ENCODE measurements around the gene TPO.
"Not testable (repeated sequence)": the region's sequence is repeated elsewhere in the genome, so short reads cannot be mapped to it uniquely, and the experiment has no call there.

Gene TPO

DNA sequence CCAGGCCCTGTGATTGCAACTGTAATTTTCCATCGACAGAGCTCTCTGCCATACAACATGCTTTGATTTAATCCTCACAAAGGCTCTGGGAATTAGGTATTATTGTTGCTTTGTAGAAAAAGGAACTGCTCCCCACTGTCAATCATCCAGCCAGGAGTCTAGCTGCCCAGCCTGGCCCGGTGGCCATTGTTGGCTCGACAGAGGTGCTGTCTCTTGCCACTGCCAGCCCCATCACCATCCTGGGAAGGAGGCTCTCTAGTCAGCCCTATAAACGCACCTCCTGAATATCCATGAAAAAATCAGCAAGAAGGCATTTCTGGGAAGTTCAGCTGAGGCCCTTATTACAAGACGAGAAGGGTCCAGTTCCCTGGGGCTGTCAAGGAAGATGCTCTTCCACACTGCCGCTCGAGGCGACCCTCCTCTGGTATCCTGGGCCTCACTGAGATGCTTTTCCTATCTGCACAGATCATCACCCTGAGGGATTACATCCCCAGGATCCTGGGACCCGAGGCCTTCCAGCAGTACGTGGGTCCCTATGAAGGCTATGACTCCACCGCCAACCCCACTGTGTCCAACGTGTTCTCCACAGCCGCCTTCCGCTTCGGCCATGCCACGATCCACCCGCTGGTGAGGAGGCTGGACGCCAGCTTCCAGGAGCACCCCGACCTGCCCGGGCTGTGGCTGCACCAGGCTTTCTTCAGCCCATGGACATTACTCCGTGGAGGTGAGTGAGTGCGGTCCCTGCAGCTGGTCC lies 71.0 kb downstream of the TPO start:
- DNase-seq (ENCODE audit: low spot score) = no peak

DNA sequence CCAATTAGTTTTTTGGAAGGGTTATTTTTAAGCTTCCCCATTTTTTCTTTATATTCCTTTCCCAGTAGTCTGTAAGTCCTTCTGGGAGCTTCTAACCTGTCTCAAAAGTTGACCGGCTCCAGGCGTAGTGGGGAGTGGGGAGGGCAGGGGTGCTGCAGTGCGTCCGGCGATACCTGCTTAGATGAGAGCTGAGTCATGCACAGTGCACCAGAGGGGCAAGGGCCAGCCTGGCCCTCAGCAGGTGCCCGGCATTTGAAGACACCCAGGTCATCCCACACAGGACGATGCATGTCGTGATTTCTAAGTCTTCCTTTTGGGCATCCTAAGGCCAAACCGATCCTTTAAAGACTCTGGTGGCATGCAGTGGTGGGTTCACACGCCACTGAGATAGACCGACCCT lies 73.4 kb downstream of the TPO start:
- DNase-seq (ENCODE audit: low spot score) = no peak

DNA sequence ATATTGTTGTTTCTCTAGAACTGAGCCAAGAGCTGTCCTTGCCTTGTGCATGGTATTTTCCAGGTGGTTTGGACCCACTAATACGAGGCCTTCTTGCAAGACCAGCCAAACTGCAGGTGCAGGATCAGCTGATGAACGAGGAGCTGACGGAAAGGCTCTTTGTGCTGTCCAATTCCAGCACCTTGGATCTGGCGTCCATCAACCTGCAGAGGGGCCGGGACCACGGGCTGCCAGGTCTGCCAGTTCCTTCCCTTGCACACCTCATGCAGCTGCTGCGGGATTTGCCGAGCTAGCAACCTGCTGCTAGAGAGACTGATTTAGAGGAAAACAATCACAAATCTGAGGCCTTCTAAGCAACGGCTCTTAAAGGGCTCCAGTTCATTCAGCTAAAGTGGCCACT lies 74.5 kb downstream of the TPO start:
- no peak for DNase-seq (ENCODE audit: low spot score)

DNA sequence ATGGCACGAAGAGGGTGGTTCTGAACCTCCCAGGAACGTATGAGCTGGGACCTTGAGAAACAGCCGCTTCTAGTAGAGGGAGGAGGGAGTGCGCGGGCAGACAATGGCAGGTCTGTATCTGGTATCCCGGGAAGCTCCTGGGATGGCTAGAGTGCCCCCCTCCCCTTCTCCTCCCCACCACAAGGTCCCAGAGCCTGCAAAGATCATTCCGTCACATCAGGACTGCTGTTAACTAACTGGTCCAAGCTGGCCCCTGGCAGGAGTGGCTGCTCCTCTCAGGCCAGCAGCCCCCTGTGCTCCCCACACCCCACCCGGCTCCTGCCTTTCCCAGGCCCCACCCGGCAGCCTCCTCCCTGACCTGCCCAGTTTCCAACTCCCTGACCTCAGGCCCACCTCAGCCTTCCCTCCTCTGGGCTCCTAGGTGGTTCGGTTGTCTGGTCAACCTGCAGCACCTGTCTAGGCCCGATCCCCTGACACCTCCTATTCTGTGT lies 75.0 kb downstream of the TPO start:
- no peak for DNase-seq (ENCODE audit: low spot score)

DNA sequence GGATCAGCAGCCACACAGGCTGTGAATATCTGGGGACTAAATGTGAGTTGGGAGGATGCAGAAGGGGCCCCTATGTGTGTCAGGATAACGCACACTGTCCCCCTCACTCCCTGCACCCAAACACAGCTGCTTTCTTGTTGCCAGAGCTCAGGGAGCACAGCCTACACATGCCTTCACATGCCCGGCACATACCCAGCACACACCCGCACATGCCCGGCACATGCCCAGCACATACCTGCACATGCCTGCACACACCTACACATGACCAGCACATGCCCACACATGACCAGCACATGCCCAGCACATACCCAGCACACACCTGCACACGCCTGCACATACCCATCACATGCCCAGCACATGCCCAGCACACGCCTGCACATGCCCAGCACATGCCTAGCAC lies 75.6 kb downstream of the TPO start:
- DNase-seq (ENCODE audit: low spot score) = no peak

DNA sequence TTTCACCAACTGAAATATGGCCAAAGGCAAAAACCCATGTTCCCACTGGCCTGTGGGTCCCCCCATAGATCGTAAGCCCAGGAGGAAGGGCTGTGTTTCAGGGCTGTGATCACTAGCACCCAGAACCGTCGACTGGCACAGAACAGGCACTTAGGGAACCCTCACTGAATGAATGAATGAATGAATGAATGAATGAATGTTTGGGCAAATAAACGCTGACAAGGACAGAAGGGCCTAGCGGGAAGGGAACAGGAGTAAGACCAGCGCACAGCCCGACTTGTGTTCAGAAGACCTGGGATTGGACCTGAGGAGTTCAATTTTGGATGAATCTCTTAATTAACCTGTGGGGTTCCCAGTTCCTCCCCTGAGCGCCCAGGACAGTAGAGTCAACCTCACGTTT lies 76.2 kb downstream of the TPO start:
- no peak for DNase-seq (ENCODE audit: low spot score)

DNA sequence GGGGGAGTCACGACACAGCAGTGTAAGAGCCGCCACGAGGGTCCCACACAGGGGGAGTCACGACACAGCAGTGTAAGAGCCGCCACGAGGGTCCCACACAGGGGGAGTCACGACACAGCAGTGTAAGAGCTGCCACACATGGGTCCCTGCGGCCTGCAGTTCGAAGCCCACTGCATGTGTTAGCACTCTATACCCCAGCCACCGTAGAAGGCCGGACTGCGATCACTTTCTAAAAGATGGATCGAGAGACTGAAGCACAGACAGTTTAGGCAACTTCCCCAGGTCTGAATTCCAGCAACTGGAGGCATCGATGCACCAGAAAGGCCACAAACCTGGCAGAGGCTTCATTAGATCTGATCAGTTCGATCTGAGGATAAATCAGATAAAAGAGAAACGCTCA lies 77.1 kb downstream of the TPO start:
- DNase-seq (ENCODE audit: low spot score) = not testable (repeated sequence)

DNA sequence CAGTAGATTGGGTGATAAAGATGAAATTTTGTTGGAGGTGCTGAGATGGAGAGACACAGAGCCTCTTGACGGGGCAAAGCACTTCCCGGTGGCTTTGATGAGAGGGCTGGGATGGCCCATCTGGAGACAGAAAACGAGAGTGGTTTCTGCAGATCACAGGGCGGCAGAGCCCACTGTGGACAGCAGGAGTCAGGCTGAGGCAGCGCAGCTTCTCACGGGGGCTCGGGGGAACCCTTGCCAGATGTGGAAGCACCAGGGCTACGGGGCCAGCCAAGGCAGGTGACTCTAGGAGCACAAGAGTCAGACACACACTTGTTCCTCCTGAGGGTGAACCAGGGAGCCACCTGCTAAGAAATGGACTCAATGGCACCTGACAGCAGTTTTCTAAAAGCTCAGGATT lies 78.5 kb downstream of the TPO start:
- DNase-seq (ENCODE audit: low spot score) = no peak

DNA sequence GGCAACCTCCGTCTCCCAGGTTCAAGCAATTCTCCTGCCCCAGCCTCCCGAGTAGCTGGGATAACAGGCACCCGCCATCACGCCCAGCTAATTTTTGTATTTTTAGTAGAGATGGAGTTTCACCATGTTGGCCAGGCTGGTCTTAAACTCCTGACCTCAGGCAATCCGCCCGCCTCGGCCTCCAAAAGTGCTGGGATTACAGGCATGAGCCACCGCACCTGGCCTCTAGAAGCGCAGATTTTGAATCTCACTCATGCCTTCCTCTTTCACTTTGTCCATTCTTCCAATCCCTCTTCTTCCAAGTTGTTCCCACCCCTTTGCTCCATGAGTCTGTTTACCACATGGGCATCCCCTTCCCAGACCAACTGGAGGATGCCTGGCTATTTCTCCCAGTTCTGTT lies 79.0 kb downstream of the TPO start:
- not testable (repeated sequence) for DNase-seq (ENCODE audit: low spot score)

DNA sequence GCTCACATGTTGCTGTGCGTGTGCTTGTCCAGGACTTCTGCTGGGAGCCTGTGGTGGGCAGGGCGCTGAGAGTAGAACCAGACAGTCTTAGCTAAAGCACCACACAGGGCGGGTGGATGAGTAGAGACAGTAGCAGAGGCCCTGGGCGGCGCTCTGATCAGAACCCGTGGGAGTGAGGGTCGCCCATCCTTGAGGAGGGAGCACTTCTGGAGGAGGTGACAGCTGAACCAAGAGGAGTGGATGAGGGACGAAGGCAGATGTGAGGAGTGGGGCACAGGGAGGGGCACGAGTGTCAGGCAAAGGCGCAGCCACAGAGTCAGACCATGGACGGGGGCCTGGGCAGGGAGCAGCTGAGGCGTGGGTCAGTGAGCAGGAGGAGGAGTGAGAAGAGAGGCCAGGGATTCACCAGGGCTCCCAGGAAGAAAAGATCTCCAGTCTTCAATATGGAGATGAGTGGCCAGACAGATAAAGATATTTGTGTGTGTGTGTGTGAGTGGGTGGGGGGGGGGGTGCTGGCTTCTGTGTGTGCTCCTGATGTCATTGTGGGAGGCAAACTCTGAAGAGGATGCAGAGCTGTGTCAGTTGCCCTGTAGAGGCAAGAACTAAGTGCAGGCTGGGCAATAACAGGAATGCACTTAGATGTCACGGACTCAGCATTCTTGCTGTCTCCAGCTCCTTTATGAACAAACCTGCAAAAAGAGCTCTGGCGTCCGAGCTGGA lies 79.6 kb downstream of the TPO start:
- no peak for DNase-seq (ENCODE audit: low spot score)

DNA sequence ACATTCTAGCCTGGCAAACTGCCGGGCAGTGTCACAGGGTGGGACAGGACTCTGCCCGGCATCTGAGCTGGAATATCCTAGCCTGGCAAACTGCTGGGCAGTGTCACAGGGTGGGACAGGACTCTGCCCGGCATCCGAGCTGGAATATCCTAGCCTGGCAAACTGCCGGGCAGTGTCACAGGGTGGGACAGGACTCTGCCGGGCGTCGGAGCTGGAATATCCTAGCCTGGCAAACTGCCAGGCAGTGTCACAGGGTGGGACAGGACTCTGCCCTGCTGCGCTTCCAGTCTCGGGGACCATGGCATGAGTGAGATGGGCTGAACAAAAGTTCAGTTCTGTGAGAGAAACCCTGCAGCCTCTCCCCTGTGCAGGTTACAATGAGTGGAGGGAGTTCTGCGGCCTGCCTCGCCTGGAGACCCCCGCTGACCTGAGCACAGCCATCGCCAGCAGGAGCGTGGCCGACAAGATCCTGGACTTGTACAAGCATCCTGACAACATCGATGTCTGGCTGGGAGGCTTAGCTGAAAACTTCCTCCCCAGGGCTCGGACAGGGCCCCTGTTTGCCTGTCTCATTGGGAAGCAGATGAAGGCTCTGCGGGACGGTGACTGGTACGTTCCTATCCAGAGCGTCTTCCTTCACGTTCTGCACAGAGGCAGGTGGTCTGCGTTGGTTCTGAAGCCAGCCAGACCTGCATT lies 80.3 kb downstream of the TPO start:
- no peak for DNase-seq (ENCODE audit: low spot score)

DNA sequence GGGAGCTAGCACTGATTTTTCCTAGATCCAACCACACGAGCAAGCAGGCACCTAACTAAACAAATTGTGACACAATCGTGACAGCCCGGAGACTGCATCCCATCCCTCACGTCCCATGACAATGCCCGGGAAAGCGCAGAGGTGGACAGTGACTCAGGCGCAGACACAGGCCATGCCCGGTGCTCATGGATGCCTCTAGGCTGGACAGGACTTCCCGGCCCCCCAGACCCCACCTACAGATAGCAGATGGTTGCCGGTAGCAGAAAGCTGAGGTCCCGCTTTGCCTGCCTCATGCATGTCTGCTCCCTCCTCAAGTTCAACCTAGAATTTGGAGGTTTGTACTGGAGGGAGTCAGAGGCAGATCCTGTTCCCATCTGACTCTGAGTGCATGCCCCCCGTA lies 81.0 kb downstream of the TPO start:
- no peak for DNase-seq (ENCODE audit: low spot score)

DNA sequence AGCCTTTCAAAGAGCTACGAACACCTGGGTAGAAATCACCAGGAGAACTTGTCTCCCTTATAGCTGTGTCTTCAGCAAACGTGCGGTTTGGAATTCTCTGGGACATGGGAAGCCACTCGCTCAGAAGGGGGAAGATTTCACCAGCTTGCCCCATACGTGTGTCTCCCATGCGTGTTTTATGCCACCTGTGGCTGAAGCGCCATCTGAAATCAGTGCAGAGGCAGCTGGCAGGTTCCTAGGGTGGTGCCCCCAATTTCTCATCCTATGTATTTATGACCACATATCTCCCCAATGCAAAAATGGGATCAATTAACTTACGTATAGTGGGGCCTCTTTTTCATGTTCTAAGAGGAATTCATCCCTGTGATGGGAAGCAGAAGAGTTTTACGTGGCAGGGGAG lies 81.6 kb downstream of the TPO start:
- DNase-seq (ENCODE audit: low spot score) = no peak

DNA sequence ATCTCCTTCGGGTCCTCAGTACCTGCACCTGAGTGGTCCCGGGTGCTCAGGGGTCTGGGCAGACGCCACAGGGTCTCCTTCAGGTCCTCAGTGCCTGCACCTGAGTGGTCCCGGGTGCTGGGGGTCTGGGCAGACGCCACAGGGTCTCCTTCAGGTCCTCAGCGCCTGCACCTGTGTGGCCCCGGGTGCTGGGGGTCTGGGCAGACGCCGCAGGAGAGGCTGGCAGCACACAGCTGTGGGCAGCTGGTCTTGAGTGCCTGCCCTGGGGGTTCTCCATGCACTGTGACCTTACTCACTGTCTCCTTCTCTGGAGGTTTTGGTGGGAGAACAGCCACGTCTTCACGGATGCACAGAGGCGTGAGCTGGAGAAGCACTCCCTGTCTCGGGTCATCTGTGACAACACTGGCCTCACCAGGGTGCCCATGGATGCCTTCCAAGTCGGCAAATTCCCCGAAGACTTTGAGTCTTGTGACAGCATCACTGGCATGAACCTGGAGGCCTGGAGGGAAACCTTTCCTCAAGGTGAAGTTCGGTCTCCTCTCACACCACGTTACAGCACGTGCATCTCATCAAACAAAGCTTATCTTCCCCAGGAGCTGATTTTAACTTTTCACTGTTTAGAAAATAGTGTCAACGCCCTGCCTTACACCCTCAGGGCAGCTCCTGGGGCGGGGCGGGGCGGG lies 82.6 kb downstream of the TPO start:
- DNase-seq (ENCODE audit: low spot score) = no peak

DNA sequence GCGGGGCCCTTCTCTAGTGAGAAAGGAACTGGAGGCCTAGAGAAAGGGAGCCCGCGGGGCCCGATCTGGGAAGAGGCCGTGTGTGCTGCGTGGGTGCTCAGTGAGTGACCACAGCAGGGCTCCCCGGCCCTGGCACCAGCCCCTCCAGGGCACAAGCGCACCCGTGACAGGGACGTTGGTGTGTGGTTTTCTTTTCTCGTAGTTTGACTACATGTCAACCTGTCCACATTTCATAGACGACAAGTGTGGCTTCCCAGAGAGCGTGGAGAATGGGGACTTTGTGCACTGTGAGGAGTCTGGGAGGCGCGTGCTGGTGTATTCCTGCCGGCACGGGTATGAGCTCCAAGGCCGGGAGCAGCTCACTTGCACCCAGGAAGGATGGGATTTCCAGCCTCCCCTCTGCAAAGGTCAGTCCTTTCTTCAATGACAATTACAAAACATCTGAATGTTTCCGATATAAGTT lies 83.1 kb downstream of the TPO start:
- DNase-seq (ENCODE audit: low spot score) = no peak

DNA sequence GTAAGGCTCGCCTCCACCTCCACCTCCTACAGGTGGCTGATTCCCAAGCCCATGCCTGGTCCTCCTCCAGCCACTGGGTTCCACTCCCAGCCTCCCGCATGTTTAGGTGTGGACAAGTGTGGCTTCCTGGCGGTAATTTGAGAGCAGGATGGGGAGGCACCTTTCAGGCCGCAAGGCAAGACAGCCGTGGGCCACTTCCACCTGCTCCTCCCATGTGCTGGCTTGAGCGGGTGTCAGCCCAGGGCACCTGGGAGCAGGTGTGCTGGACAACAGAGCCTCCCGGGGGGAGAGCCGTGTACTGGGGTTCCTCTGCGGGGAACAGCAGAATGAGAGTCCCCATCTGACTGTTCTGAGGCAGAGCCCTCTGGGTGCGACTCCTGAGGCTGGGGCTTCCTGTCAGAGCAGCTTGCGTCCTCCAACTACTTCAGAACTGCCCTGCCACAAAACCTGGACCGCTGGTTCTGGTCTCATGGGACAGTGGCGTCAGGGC lies 83.9 kb downstream of the TPO start:
- DNase-seq (ENCODE audit: low spot score) = no peak

DNA sequence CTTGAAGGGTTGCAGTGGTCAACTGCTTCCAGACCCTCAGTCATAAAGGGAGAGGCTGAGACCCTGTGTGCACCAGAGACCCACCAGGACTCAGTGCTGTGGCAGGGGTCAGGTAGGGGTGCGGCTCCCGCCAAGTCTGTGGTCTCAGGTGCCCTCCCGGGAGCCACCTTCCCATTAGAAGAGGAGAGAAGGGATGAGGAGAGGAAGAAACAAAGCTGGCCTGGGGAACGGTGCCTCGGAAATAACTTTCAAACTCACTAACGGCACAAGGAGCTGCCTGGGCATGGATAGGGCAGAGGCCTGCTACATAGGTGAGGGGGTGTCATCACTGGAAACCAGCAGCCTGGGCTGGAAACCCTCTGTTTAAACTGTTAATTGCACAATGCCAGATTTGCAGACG lies 84.9 kb downstream of the TPO start:
- DNase-seq (ENCODE audit: low spot score) = no peak

DNA sequence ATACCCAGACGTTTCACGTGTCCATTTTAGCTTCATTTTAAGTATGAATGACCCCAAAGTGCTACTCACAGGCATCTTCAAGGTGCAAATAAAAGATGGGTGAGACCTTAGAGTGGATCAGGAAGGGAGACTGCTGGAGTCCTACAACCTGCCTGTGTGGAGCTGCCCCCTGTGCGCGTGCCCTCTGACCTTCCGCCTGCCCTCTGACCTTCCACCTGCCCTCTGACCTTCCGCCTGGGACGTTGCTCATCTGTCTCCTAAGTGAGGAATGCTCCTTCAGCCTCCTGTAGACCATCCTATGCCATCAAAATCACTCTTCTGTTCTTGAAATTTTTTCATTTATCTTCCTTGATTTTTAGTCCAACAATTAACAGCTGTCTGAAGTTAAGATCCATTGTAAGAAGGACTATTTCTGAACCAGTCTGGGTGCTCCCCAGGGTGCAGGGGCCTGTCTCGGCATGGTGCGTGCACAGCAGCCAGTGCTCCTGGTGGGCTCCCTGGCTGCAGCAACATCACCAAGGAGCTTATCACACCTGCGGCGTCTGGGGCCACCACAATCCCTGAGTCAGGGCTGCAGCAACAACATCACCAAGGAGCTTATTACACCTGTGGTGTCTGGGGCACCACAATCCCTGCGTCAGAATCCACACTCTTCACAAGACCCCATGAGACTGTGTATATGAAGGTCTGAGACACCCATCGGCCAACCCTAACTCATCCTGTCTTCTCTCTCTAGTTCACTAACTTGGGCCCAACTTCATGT lies 86.0 kb downstream of the TPO start:
- no peak for DNase-seq (ENCODE audit: low spot score)

DNA sequence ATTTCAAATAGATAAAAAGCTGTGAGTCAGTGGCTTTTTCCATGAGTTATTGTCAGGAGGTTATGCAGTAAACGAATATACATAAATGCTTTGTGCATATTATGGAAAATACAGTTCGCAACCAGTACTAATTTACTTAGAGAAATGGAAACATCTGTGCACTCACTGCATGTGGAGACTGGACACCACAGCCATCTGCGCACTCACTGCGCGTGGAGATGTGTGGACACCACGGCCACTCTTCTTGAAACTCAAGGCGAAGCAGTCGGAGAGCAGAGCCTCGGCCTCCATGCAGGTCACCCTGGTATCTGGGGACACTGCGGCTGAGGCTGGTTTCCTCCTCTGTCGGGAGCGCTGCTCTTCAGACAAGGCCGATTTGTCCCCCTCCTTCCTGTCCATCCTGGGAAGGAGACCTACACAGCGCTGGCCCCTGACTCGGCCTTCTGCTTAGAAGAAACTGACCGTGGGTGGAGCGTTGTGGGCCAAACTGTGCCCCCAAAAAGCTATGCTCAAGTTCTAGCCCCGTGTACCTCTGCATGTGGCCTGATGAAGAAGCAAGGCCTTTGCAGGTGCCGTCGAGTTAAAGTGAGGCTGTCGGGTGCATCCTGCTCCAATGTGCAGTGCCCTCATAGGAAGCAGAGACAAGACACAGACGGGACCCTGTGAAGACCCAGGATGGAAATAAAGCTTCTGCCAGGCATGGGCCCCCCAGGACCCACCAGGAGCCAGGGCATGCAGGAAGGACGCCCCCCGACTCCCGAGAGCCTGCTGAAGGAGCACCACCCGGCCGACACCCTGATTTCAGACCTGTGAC lies 88.0 kb downstream of the TPO start:
- DNase-seq (ENCODE audit: low spot score) = no peak

DNA sequence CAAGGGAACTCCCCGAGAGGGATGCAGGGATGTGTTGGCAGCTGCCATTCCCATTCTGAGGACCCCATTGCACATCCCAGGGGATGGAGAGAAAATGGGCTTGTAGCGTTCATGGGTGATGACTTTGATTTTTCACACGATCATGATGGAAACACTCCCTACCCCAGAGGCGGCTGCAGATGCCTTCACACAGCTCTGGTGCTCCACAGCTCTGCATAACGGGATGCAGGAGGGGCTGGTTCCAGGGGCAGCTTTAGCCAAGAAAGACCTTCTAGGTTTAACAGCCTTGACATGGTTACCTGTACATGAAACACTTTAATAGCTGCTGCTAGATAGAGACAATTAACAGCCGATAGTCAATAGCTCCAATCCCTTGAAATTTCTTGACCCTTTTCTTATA lies 88.7 kb downstream of the TPO start:
- no peak for DNase-seq (ENCODE audit: low spot score)

DNA sequence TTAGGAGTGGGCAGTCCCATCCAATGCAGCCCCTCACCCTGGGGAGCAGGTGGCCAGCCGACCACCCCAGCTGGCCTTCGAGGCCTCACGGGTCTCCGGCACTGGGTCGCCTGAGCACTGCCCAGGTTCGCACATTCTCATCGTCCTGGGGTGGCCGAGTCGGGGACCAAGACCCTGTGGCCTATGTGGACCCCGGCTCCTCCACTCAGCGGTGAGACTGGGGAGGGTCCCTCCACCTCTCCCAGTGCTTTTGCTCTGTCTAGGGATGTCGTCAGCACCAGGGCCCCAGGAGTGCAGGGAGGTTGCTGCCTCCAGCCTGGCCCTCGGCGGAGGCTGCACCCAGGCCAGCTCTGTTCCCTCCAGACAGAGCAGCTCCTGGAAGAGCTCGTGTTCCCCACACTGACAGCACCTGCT lies 89.6 kb downstream of the TPO start:
- DNase-seq (ENCODE audit: low spot score) = no peak

All from CD4-positive, alpha-beta T cell treated with Interleukin-6 at 100 ng/mL for 8 hours (primary cell).